Measurements from ENCODE around the gene FGL2. TPM values are rescaled to one million over a fixed set of nuclear protein-coding genes. Genes with fewer than 3 reads are reported as not detected.

The FGL2 gene
- total RNA-seq, 2 experiments from 2014 or later = 0.06 to 0.72 TPM

DNA sequence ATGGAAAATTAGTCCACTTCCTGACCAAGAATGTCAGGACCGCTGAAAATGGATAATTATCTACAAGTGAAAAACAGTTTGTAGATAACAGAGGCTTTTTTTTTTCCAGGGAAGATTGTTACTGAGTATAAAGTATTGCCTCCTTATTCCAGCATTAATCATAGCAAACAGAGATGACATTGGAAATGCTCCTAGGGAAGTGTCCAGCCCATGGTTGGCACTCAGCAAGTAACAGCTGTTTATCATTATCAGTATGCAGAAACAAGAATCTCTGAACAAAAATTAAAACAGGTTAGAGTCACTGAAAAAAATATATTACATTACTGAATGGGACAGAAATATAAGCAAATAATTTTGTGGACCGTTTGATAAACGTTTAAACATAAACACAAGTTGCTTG is 14.6 kb downstream of the FGL2 start:
- no peaks in the 10 kb centered on the region for H4K20me1 ChIP-seq (ENCODE audit: insufficient read depth, low read length)
- CTCF ChIA-PET (ENCODE audit: unreplicated experiment) = no interaction called here
- POLR2A ChIA-PET = interaction anchor here (0.6 to 0.9 kb wide), 3 partner anchors 16 to 797 kb away, joined by 3 to 5 read pairs (median 4); no protein-coding TSS in a partner anchor
- H3K9me3 ChIP-seq (ENCODE audit: low read length) = no peaks in the 10 kb centered on the region
- no peak for DNase-seq (ENCODE audit: low spot score)
- no peak overlapping the region for H2AFZ ChIP-seq (ENCODE audit: low read length)
- no peaks in the 10 kb centered on the region for H3K4me1 ChIP-seq (ENCODE audit: insufficient read depth, low read length, poor library complexity, severe bottlenecking)
- no peaks in the 10 kb centered on the region for H3K36me3 ChIP-seq (ENCODE audit: insufficient read depth, low read length)
- no peak overlapping the region for H3K4me3 ChIP-seq (ENCODE audit: low read depth, low read length, poor library complexity, severe bottlenecking)
- TF ChIP-seq, protein P1, sequence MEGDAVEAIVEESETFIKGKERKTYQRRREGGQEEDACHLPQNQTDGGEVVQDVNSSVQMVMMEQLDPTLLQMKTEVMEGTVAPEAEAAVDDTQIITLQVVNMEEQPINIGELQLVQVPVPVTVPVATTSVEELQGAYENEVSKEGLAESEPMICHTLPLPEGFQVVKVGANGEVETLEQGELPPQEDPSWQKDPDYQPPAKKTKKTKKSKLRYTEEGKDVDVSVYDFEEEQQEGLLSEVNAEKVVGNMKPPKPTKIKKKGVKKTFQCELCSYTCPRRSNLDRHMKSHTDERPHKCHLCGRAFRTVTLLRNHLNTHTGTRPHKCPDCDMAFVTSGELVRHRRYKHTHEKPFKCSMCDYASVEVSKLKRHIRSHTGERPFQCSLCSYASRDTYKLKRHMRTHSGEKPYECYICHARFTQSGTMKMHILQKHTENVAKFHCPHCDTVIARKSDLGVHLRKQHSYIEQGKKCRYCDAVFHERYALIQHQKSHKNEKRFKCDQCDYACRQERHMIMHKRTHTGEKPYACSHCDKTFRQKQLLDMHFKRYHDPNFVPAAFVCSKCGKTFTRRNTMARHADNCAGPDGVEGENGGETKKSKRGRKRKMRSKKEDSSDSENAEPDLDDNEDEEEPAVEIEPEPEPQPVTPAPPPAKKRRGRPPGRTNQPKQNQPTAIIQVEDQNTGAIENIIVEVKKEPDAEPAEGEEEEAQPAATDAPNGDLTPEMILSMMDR (conservative IDR thresholded peaks at IDR 0.05; ENCODE audit: low read length) = no peak
- no peak for TF ChIP-seq EZH2phosphoT487 (IDR thresholded peaks at IDR 0.05; ENCODE audit: borderline replicate concordance, low read depth, low read length)
- H3K27ac ChIP-seq (ENCODE audit: low read depth, low read length, poor library complexity, severe bottlenecking) = no peak overlapping the region
- H3K4me2 ChIP-seq (ENCODE audit: low read length) = no peak overlapping the region
- H3K9me2 ChIP-seq (ENCODE audit: insufficient read depth, low read length) = no peaks in the 10 kb centered on the region
- BruUV-seq (replicated peaks) = no TSS peak
- no peaks in the 10 kb centered on the region for H3K79me2 ChIP-seq (ENCODE audit: insufficient read depth, low read depth, low read length)
- intact Hi-C loops (cut with micrococcal nuclease; ENCODE audit: unreplicated experiment) = no loop called here

DNA sequence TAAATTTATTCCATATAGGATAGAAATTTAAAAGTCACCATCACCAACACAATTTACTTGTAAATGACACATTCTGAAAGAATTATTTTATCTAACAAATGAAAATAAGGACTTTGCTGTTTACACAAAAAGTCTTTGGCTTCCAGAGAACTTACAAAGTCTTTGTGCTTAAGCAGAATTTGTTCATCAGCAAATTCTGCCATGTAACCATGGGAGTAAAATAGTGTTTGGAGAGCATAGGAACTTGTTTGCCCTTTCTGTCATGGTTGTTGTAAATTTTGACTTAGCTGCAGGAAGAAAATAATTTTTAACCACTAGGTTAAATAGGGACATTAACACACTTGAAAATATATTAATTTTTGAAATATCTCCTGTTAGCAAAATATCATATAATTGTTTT is 15.2 kb downstream of the FGL2 start:
- no TSS peak for BruUV-seq (replicated peaks)
- H3K4me1 ChIP-seq (ENCODE audit: insufficient read depth, low read length, poor library complexity, severe bottlenecking) = no peaks in the 10 kb centered on the region
- intact Hi-C loops (cut with micrococcal nuclease; ENCODE audit: unreplicated experiment) = no loop called here
- H3K4me3 ChIP-seq (ENCODE audit: low read depth, low read length, poor library complexity, severe bottlenecking) = no peak overlapping the region
- POLR2A ChIA-PET = no interaction called here
- H2AFZ ChIP-seq (ENCODE audit: low read length) = no peak overlapping the region
- H3K9me2 ChIP-seq (ENCODE audit: insufficient read depth, low read length) = no peaks in the 10 kb centered on the region
- TF ChIP-seq EZH2phosphoT487 (IDR thresholded peaks at IDR 0.05; ENCODE audit: borderline replicate concordance, low read depth, low read length) = no peak
- TF ChIP-seq, protein P1 (conservative IDR thresholded peaks at IDR 0.05; ENCODE audit: low read length) = no peak
- H3K27ac ChIP-seq (ENCODE audit: low read depth, low read length, poor library complexity, severe bottlenecking) = no peak overlapping the region
- CTCF ChIA-PET (ENCODE audit: unreplicated experiment) = no interaction called here
- H3K9me3 ChIP-seq (ENCODE audit: low read length) = no peaks in the 10 kb centered on the region
- no peaks in the 10 kb centered on the region for H3K36me3 ChIP-seq (ENCODE audit: insufficient read depth, low read length)
- no peak overlapping the region for H3K4me2 ChIP-seq (ENCODE audit: low read length)
- H4K20me1 ChIP-seq (ENCODE audit: insufficient read depth, low read length) = no peaks in the 10 kb centered on the region
- no peaks in the 10 kb centered on the region for H3K79me2 ChIP-seq (ENCODE audit: insufficient read depth, low read depth, low read length)
- no peak for DNase-seq (ENCODE audit: low spot score)

DNA sequence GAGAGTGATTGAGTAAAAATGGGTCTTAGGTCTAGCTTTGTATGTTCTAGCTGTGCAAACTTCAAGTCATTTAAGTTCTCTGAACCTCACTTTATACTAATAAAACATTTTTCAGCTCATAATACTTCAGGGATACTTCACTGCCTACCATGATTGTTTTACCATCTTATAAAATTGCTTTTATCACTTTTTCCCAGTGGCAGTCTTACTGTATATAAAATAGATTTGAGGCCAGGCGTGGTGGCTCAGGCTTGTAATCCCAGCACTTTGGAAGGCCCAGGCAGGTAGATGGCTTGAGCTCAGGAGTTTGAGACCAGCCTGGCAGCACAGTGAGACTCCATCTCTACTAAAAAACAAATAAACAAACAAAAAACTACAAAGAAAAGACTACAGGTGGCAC is 17.4 kb downstream of the FGL2 start:
- no peak for DNase-seq (ENCODE audit: low spot score)
- Histone ChIP-seq H4K20me1 (ENCODE audit: insufficient read depth, low read length) (no peaks in the 10 kb centered on the region), H3K9me2 (ENCODE audit: insufficient read depth, low read length) (no peaks in the 10 kb centered on the region), H2AFZ (ENCODE audit: low read length) (no peak overlapping the region), H3K4me1 (ENCODE audit: insufficient read depth, low read length, poor library complexity, severe bottlenecking) (no peaks in the 10 kb centered on the region), H3K4me2 (ENCODE audit: low read length) (no peak overlapping the region), H3K79me2 (ENCODE audit: insufficient read depth, low read depth, low read length) (no peaks in the 10 kb centered on the region), H3K4me3 (ENCODE audit: low read depth, low read length, poor library complexity, severe bottlenecking) (no peak overlapping the region), H3K27ac (ENCODE audit: low read depth, low read length, poor library complexity, severe bottlenecking) (no peak overlapping the region), H3K36me3 (ENCODE audit: insufficient read depth, low read length) (no peaks in the 10 kb centered on the region), H3K9me3 (ENCODE audit: low read length) (no peaks in the 10 kb centered on the region)
- POLR2A ChIA-PET = no interaction called here
- CTCF ChIA-PET (ENCODE audit: unreplicated experiment) = no interaction called here
- intact Hi-C loops (cut with micrococcal nuclease; ENCODE audit: unreplicated experiment) = no loop called here
- BruUV-seq (replicated peaks) = no TSS peak
- TF ChIP-seq, protein P1 (conservative IDR thresholded peaks at IDR 0.05; ENCODE audit: low read length) = no peak
- no peak for TF ChIP-seq EZH2phosphoT487 (IDR thresholded peaks at IDR 0.05; ENCODE audit: borderline replicate concordance, low read depth, low read length)
